Measurements from ENCODE around the gene STRN4.

The STRN4 gene

DNA sequence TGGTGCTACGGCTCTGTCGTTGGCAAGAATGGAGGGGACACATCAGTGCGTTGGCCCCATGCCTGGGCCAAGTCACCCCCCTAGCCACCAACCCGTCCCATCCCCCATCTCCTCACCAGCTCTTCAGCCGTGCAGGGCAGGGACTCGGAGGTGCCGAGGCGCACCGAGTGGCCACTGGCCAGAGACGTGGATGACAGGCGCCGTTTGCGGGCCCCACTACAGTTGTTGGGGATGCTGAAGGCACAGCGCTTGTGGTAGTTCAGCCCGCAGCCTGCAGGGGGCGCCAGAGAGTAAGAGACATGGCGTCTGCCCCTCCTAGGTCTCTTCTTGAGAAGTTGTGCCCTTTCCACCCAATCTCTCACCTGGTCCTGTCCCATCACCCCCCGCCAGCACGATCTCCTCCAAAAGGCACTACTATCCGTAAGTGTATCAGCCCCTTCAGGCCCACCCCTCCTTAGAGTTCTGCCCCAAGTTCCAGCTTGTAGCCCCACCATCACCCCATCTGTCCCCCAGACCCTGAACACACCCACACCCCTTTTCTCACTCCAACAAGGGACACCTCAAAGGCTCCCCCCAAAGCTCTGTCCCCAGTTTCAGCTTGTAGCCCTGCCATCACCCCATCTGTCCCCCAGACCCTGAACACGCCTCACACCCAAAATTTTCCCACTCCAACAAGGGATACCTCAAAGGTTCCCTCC lies 41.7 kb downstream of the STRN4 start:
- ATAC-seq = peak; percentile 88 to 93

- ATAC-seq = no peak
Observed at GRCh38 chr19:46700704-46701103, 45.5 kb downstream of the STRN4 start.

GRCh38 chr19:46698395-46699321 lies 47.6 kb downstream of the STRN4 start:
- ATAC-seq = no peak

- ATAC-seq = peak; percentile 33 to 38
Observed at GRCh38 chr19:46697204-46697960, 48.9 kb downstream of the STRN4 start.

DNA sequence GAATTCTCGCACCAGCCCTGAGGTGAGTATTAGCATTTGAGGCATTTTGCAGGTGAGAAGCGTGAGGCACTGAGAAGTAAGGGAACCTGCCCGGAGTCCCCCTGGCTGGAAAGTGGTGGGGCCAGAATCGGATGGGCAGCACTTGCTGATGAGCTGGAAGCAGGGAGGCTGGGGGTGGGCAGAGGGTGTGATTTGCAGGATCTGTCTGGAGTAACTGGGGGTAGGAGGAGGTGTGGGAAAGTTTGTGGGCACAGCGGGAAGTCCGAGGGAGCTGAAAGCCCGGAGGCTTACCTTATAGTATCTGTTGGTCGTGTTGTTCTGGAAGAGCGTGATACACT lies 49.4 kb downstream of the STRN4 start:
- ATAC-seq = no peak

GRCh38 chr19:46696052-46696451 lies 50.2 kb downstream of the STRN4 start:
- no peak for ATAC-seq

DNA sequence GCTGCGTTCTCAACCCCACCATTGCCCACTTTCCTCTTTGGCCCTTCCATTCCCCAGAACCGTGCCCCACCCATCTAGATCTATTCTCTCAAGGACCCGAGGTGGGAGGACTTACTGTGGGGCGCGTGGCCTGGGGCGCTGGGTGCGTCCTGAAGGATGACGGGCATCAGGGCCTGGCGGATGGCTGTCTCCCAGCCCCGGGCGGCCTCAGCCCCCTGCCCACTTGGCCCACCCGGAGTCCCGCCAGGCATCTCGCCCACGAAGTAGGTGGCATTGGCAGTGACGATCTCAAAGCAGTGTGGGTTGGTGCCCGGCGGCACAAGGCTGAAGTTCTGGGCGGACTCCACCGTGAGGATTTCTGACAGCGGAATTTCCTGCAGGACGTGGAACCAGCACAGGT lies 52.5 kb downstream of the STRN4 start:
- ATAC-seq = no peak

DNA sequence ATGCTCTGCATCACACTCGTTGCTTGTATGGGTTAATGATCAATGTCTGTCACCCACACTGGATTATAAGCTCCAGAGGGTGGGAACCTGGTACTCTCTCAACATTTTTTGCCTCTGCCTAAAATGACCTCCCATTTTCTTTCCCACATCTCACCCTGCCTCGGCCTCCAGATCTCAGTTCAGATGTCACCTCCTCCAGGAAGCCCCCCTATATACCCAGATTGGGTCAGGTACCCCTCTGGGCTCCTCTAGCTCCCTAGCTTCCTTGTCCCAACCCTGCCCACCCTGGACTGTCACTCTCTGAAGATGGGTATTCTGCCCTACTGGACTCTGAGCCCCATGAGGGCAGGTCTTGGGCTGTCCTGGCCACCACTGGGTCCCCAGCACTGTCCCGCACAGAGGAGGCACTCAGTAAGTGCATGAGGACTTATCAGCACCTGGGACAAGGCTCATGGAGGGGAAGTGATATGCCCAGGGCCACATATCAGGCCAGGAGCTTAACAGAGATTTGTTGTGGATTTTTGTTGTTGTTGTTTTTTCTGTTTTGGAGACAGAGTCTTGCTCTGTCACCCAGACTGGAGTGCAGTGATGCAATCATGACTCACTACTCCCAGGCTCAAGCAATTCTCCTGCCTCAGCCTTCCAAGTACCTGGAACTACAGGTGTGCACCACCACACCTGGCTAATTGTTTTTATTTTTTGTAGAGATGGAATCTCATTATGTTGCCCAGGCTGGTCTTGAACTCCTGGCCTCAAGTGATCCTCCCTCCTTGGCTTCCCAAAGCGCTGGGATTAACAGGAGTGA lies 53.1 kb downstream of the STRN4 start:
- no peak for ATAC-seq

DNA sequence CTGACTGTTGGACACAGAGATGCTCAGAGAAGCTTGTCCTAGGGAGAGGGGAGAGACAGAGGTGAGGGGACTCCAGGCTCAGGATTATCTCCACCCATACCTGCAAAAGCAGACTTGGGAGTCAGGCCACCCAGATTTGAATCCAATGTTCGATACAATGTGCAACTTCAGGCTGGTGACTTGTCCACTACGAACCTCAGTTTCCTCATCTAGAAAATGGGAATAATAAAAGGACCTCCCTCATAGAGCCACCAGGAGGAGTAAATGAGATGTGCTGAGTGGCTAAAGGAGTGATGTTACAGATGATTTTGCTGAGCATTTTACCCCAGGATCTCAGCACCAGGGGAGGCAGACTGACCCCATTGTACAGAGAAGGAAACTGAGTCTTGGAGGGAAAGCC lies 54.3 kb downstream of the STRN4 start:
- no peak for ATAC-seq

- ATAC-seq = no peak
Observed at GRCh38 chr19:46691104-46691503, 55.1 kb downstream of the STRN4 start.

GRCh38 chr19:46689358-46689757 lies 56.9 kb downstream of the STRN4 start:
- no peak for ATAC-seq

- ATAC-seq = no peak
Observed at GRCh38 chr19:46687438-46688145, 58.7 kb downstream of the STRN4 start.

DNA sequence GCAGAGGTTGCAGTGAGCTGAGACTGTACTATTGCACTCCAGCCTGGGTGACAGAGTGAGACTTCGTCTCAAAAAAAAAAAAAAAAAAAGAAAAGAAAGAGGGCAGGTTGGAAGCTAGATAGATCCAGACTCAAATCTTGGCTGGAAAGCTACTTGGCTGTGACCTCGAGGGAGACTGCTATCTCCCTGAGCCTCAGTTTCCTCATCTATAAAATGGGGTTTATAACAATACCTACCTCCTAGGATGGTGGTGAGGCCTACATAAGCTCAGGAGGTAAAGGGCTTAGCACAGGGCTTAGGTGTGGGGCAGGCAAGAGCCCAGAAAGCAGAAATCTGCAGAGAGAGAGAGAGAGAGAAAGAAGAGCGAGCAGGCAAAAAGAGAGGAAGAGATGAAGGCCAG lies 61.1 kb downstream of the STRN4 start:
- ATAC-seq = no peak

GRCh38 chr19:46678110-46678732 lies 68.0 kb downstream of the STRN4 start:
- peak; percentile 69 to 74 for ATAC-seq

DNA sequence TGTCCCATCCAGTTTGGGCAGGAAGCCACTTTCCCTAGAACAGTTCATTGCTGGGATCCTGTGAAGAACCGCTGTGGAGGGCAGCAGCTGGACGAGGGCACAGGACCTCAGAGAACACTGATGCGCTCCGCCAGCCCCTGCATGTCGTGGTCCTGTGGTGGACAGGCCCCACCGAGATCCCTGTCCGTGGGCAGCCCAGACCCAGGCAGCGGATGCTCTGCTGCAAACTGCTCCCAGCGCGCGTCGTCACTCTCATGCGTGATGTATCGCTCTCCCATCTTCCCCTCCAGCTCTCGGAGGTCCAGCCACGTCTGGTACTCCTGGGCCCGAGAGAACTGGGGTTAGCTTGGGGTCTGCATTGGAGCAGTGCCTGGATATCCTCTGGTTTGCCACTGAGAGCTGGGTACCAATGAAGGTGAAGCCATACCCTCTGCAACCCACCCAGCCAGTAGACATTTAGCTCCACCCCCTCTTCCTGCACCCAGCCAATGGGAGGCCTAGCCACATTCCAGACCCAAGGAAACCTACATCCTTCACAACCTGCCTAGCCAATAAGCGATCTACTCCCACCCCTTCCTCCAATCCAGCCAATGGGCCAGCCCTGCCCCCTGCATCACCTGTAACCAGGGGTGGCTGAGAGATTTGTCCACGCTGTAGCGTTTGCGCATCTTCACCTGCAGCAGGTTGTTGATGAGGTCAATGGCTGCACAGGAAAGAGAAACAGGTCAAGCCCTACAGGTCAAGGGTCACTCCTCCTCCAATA lies 71.7 kb downstream of the STRN4 start:
- no peak for ATAC-seq

- ATAC-seq = no peak
Observed at GRCh38 chr19:46670813-46671212, 75.4 kb downstream of the STRN4 start.

Data from activated CD4-positive, CD25-positive, alpha-beta regulatory T cell treated with anti-CD3 and anti-CD28 coated beads, Interleukin-2, amount 50 U/mL, for 24 hours (primary cell).